Measurements from ENCODE around the gene PDE8A. TPM values are rescaled to one million over a fixed set of nuclear protein-coding genes. Genes with fewer than 3 reads are reported as not detected.

Gene PDE8A
- total and polyA plus RNA-seq, 4 donors, result 11.2 to 47.5 (median 16.6) TPM

DNA sequence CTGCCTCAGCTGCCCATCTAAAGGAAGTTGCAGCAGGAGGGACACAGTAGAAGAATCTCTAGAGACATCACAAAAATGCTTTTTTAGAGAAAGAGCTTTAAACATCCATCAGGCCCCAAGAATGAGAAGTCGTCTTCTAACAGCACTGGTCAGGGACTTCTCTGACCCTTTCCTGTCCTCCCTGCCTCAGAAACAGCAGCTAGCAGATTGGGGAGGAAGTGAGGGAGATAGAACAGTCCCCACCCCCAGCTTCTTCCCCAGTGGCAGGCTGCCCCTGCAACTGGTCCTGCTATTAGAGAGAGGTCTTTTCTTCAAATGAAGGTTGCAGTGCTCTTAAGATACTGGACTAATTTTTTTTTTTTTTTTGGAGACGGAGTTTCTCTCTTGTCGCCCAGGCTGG, 55.1 kb downstream of the PDE8A start:
- H3K9me3 ChIP-seq (ENCODE audit: control insufficient read depth in 4 of 4, low read length in 3 of 4), result no peaks in the 10 kb centered on the region
- H3K27me3 ChIP-seq (ENCODE audit: control insufficient read depth in 4 of 4, insufficient read depth in 4 of 4, low read length in 3 of 4), result no peaks in the 10 kb centered on the region
- 65% methylated on average over 3 of the region's 3 CpGs for WGBS
- DNase-seq (ENCODE audit: low spot score), result no peak
- H3K9ac ChIP-seq (ENCODE audit: low read depth in 1 of 2, low read length in 2 of 2), result no peak overlapping the region
- TF ChIP-seq GABPA (IDR thresholded peaks at IDR 0.05 in 1 of 2, conservative IDR thresholded peaks at IDR 0.05 in 1 of 2) (no peak), EGR1 (IDR thresholded peaks at IDR 0.05; ENCODE audit: low read depth in 2 of 2) (no peak), YY1 (IDR thresholded peaks at IDR 0.05) (no peak), HNF4G (IDR thresholded peaks at IDR 0.05) (no peak), RXRA (IDR thresholded peaks at IDR 0.05) (no peak), FOXA2 (IDR thresholded peaks at IDR 0.05) (no peak), RAD21 (IDR thresholded peaks at IDR 0.05) (no peak), HNF4A (conservative IDR thresholded peaks at IDR 0.05) (no peak), SP1 (IDR thresholded peaks at IDR 0.05) (no peak), NR2F2 (IDR thresholded peaks at IDR 0.05) (no peak), TAF1 (conservative IDR thresholded peaks at IDR 0.05) (no peak), FOXA1 (IDR thresholded peaks at IDR 0.05) (no peak)
- TF ChIP-seq, protein P1, sequence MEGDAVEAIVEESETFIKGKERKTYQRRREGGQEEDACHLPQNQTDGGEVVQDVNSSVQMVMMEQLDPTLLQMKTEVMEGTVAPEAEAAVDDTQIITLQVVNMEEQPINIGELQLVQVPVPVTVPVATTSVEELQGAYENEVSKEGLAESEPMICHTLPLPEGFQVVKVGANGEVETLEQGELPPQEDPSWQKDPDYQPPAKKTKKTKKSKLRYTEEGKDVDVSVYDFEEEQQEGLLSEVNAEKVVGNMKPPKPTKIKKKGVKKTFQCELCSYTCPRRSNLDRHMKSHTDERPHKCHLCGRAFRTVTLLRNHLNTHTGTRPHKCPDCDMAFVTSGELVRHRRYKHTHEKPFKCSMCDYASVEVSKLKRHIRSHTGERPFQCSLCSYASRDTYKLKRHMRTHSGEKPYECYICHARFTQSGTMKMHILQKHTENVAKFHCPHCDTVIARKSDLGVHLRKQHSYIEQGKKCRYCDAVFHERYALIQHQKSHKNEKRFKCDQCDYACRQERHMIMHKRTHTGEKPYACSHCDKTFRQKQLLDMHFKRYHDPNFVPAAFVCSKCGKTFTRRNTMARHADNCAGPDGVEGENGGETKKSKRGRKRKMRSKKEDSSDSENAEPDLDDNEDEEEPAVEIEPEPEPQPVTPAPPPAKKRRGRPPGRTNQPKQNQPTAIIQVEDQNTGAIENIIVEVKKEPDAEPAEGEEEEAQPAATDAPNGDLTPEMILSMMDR (IDR thresholded peaks at IDR 0.05; ENCODE audit: low read depth, low read length, missing input control), result no peak
- TF ChIP-seq, protein P2, sequence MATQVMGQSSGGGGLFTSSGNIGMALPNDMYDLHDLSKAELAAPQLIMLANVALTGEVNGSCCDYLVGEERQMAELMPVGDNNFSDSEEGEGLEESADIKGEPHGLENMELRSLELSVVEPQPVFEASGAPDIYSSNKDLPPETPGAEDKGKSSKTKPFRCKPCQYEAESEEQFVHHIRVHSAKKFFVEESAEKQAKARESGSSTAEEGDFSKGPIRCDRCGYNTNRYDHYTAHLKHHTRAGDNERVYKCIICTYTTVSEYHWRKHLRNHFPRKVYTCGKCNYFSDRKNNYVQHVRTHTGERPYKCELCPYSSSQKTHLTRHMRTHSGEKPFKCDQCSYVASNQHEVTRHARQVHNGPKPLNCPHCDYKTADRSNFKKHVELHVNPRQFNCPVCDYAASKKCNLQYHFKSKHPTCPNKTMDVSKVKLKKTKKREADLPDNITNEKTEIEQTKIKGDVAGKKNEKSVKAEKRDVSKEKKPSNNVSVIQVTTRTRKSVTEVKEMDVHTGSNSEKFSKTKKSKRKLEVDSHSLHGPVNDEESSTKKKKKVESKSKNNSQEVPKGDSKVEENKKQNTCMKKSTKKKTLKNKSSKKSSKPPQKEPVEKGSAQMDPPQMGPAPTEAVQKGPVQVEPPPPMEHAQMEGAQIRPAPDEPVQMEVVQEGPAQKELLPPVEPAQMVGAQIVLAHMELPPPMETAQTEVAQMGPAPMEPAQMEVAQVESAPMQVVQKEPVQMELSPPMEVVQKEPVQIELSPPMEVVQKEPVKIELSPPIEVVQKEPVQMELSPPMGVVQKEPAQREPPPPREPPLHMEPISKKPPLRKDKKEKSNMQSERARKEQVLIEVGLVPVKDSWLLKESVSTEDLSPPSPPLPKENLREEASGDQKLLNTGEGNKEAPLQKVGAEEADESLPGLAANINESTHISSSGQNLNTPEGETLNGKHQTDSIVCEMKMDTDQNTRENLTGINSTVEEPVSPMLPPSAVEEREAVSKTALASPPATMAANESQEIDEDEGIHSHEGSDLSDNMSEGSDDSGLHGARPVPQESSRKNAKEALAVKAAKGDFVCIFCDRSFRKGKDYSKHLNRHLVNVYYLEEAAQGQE (IDR thresholded peaks at IDR 0.05), result no peak
- TF ChIP-seq, protein P3, sequence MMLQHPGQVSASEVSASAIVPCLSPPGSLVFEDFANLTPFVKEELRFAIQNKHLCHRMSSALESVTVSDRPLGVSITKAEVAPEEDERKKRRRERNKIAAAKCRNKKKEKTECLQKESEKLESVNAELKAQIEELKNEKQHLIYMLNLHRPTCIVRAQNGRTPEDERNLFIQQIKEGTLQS (IDR thresholded peaks at IDR 0.05), result no peak
- TF ChIP-seq, protein P4, sequence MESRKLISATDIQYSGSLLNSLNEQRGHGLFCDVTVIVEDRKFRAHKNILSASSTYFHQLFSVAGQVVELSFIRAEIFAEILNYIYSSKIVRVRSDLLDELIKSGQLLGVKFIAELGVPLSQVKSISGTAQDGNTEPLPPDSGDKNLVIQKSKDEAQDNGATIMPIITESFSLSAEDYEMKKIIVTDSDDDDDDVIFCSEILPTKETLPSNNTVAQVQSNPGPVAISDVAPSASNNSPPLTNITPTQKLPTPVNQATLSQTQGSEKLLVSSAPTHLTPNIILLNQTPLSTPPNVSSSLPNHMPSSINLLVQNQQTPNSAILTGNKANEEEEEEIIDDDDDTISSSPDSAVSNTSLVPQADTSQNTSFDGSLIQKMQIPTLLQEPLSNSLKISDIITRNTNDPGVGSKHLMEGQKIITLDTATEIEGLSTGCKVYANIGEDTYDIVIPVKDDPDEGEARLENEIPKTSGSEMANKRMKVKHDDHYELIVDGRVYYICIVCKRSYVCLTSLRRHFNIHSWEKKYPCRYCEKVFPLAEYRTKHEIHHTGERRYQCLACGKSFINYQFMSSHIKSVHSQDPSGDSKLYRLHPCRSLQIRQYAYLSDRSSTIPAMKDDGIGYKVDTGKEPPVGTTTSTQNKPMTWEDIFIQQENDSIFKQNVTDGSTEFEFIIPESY (IDR thresholded peaks at IDR 0.05), result no peak
- H3K27ac ChIP-seq (ENCODE audit: low read depth in 1 of 2, low read length in 2 of 2), result no peak overlapping the region
- peaks cover 0 to 2% (median 0%) of the 10 kb centered on the region in 4 donors for H3K36me3 ChIP-seq (ENCODE audit: control insufficient read depth in 4 of 4, insufficient read depth in 3 of 4, low read depth in 1 of 4, low read length in 3 of 4)
- H3K4me3 ChIP-seq (ENCODE audit: low read depth in 1 of 3, low read length in 3 of 3), result no peak overlapping the region
- H3K4me1 ChIP-seq (ENCODE audit: control insufficient read depth in 4 of 4, insufficient read depth in 4 of 4, low read length in 3 of 4), result peaks cover 5 to 29% (median 17%) of the 10 kb centered on the region in 4 donors

DNA sequence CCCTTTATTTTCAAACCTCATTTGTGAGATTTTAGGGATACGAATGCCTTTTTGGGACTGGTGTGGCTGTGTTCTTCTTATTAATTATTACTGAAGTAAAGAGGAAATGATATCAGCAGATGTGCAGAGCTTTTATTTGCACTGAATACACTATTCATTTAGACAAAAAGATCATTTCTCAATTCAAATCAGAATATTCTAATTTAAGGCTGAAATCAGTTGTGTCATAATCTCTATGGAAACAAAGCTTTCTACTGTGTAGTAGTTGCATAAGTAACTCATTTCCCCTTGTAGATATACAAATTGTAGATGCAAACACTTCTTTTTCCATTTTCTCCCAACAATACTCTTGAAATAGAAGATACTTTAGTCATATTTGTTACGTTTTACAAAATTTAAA, 56.0 kb downstream of the PDE8A start:
- H3K27me3 ChIP-seq (ENCODE audit: control insufficient read depth in 4 of 4, insufficient read depth in 4 of 4, low read length in 3 of 4), result no peaks in the 10 kb centered on the region
- peaks cover 0 to 2% (median 0%) of the 10 kb centered on the region in 4 donors for H3K36me3 ChIP-seq (ENCODE audit: control insufficient read depth in 4 of 4, insufficient read depth in 3 of 4, low read depth in 1 of 4, low read length in 3 of 4)
- TF ChIP-seq FOXA1 (IDR thresholded peaks at IDR 0.05) (no peak), GABPA (IDR thresholded peaks at IDR 0.05 in 1 of 2, conservative IDR thresholded peaks at IDR 0.05 in 1 of 2) (no peak), HNF4A (conservative IDR thresholded peaks at IDR 0.05) (no peak), SP1 (IDR thresholded peaks at IDR 0.05) (no peak), YY1 (IDR thresholded peaks at IDR 0.05) (no peak), TAF1 (conservative IDR thresholded peaks at IDR 0.05) (no peak), HNF4G (IDR thresholded peaks at IDR 0.05) (no peak)
- TF ChIP-seq, protein P3 (IDR thresholded peaks at IDR 0.05), result no peak
- TF ChIP-seq, protein P1 (IDR thresholded peaks at IDR 0.05; ENCODE audit: low read depth, low read length, missing input control), result no peak
- TF ChIP-seq, protein P4 (IDR thresholded peaks at IDR 0.05), result no peak
- H3K4me3 ChIP-seq (ENCODE audit: low read depth in 1 of 3, low read length in 3 of 3), result no peak overlapping the region
- no peak for DNase-seq (ENCODE audit: low spot score)
- no peak overlapping the region for H3K9ac ChIP-seq (ENCODE audit: low read depth in 1 of 2, low read length in 2 of 2)
- 86% methylated on average over 2 of the region's 2 CpGs for WGBS
- H3K9me3 ChIP-seq (ENCODE audit: control insufficient read depth in 4 of 4, low read length in 3 of 4), result no peaks in the 10 kb centered on the region
- no peak overlapping the region for H3K27ac ChIP-seq (ENCODE audit: low read depth in 1 of 2, low read length in 2 of 2)
- peaks cover 5 to 26% (median 15%) of the 10 kb centered on the region in 4 donors for H3K4me1 ChIP-seq (ENCODE audit: control insufficient read depth in 4 of 4, insufficient read depth in 4 of 4, low read length in 3 of 4)
